Mucosa of gallbladder (tissue), 1 donor: Measurements from ENCODE around the gene SERTAD1. TPM values are rescaled to one million over a fixed set of nuclear protein-coding genes. Genes with fewer than 3 reads are reported as not detected.
"Not testable (repeated sequence)": the region's sequence is repeated elsewhere in the genome, so short reads cannot be mapped to it uniquely, and the experiment has no call there.

Experiments
- DNase-seq: peaks from one replicate; pipeline ENCODE4 v3.0.0-alpha.2; 2020; ENCODE audit warnings: low spot score
- total RNA-seq: library from RNA; stranded (reverse); gene quantifications from one replicate; pipeline ENCODE4 v1.2.1, GENCODE V29; 2021
- donor health status: DM: no; HTN: no; CAD: no.

The SERTAD1 gene
- total RNA-seq, 1 donor from 2014 or later, result 13.2 TPM

- no peak for DNase-seq
These were observed 2.8 kb downstream of the SERTAD1 start for GRCh38 chr19:40422748-40423566.

GRCh38 chr19:40421993-40422747 lies 3.6 kb downstream of the SERTAD1 start:
- DNase-seq, result no peak

GRCh38 chr19:40420766-40421765 lies 4.7 kb downstream of the SERTAD1 start:
- peak; percentile 93 for DNase-seq

- no peak for DNase-seq
These were observed 5.4 kb downstream of the SERTAD1 start for GRCh38 chr19:40420451-40420765.

- no peak for DNase-seq
These were observed 6.0 kb downstream of the SERTAD1 start for GRCh38 chr19:40419780-40420179.

- DNase-seq, result no peak
These were observed 6.7 kb downstream of the SERTAD1 start for GRCh38 chr19:40419066-40419612.

GRCh38 chr19:40418040-40418439 lies 7.8 kb downstream of the SERTAD1 start:
- no peak for DNase-seq

- DNase-seq, result no peak
These were observed 8.2 kb downstream of the SERTAD1 start for GRCh38 chr19:40417643-40417981.

- no peak for DNase-seq
These were observed 8.7 kb downstream of the SERTAD1 start for GRCh38 chr19:40416918-40417642.

- DNase-seq, result no peak
These were observed 10.0 kb downstream of the SERTAD1 start for GRCh38 chr19:40415768-40416167.

- no peak for DNase-seq
These were observed 11.0 kb downstream of the SERTAD1 start for GRCh38 chr19:40414542-40415535.

- no peak for DNase-seq
These were observed 12.4 kb downstream of the SERTAD1 start, which contains the start of gene PRX for GRCh38 chr19:40413291-40413845. Gene PRX (minus strand): TSS chr19:40413378. CDS start chr19:40407932, 5,446 bp downstream.

- DNase-seq, result no peak
These were observed 12.9 kb downstream of the SERTAD1 start for GRCh38 chr19:40412866-40413265.

- no peak for DNase-seq
These were observed 13.8 kb downstream of the SERTAD1 start for GRCh38 chr19:40411958-40412499.

GRCh38 chr19:40411125-40411842 lies 14.5 kb downstream of the SERTAD1 start:
- no peak for DNase-seq

- DNase-seq, result no peak
These were observed 15.8 kb downstream of the SERTAD1 start for GRCh38 chr19:40410030-40410389.

- DNase-seq, result not testable (repeated sequence)
These were observed 17.2 kb downstream of the SERTAD1 start for GRCh38 chr19:40408598-40408925.

GRCh38 chr19:40407714-40408597 lies 17.8 kb downstream of the SERTAD1 start:
- no peak for DNase-seq
